Panc1 (cell line): ENCODE measurements around the gene PTPRE.

Source experiments
- CTCF ChIP-seq: fragments of 450-650 bp; IDR thresholded peaks from 2 replicates; pipeline ENCODE4 v1.5.1; 2017; ENCODE audit warnings: mild to moderate bottlenecking
- POLR2AphosphoS5 ChIP-seq: IDR thresholded peaks from 2 replicates; pipeline ENCODE4 v1.6.1; 2012; ENCODE audit warnings: mild to moderate bottlenecking, low read depth, low read length, moderate library complexity

GRCh38 chr10:128028508-128029289 lies 121.8 kb downstream of the PTPRE start:
- no peak for TF ChIP-seq CTCF
- TF ChIP-seq POLR2AphosphoS5: no peak
